ENCODE data around the gene RNF213. TPM values are rescaled to one million over a fixed set of nuclear protein-coding genes. Genes with fewer than 3 reads are reported as not detected.
A peak's percentile ranks its signal among the peaks of the same experiment; 100 is the strongest.

The RNF213 gene
- total and polyA plus RNA-seq, 7 donors = 7.8 to 138 (median 50.4) TPM

- Histone ChIP-seq H3K27me3 (no peaks in the 10 kb centered on the region), H3K4me1 (no peaks in the 10 kb centered on the region), H3K27ac (no peak overlapping the region), H3K36me3 (peaks cover 50 to 93% (median 72%) of the 10 kb centered on the region in 4 donors), H3K9me3 (no peaks in the 10 kb centered on the region), H3K4me3 (no peak overlapping the region)
- TF ChIP-seq POLR2A (IDR thresholded peaks at IDR 0.05) = no peak
- TF ChIP-seq CTCF (IDR thresholded peaks at IDR 0.05) = no peak
- 95 to 96% methylated on average over 22 of the region's 22 CpGs for WGBS, 2 donors
- intact Hi-C loops (cut with DNase I) = no loop called here
- DNase-seq = peak; percentile 54
These were observed 91.7 kb downstream of the RNF213 start for GRCh38 chr17:80352216-80352895.

- no peak for TF ChIP-seq CTCF (IDR thresholded peaks at IDR 0.05)
- no peak for TF ChIP-seq POLR2A (IDR thresholded peaks at IDR 0.05)
- no peak for TF ChIP-seq EP300 (IDR thresholded peaks at IDR 0.05)
- no peak for TF ChIP-seq POLR2AphosphoS5 (IDR thresholded peaks at IDR 0.05)
- WGBS, 2 donors = 95 to 96% methylated on average over 28 of the region's 28 CpGs
These were observed 92.5 kb downstream of the RNF213 start for GRCh38 chr17:80352991-80353665.

GRCh38 chr17:80353718-80354275 is 93.1 kb downstream of the RNF213 start:
- 97% methylated on average over 29 of the region's 29 CpGs for WGBS, 2 donors
- no peaks in the 10 kb centered on the region for H3K27me3 ChIP-seq
- TF ChIP-seq POLR2A (IDR thresholded peaks at IDR 0.05) = no peak
- TF ChIP-seq CTCF (IDR thresholded peaks at IDR 0.05) = no peak
- H3K27ac ChIP-seq = no peak overlapping the region
- H3K4me3 ChIP-seq = no peak overlapping the region
- peak; percentile 48 for DNase-seq
- intact Hi-C loops (cut with DNase I) = no loop called here
- no peaks in the 10 kb centered on the region for H3K4me1 ChIP-seq
- H3K9me3 ChIP-seq = no peaks in the 10 kb centered on the region
- peaks cover 38 to 93% (median 71%) of the 10 kb centered on the region in 4 donors for H3K36me3 ChIP-seq

More at GRCh38 chr17:80352991-80353665, 92.5 kb downstream of the RNF213 start:
- Histone ChIP-seq H3K9me3 (no peaks in the 10 kb centered on the region), H3K4me3 (no peak overlapping the region), H3K4me1 (no peaks in the 10 kb centered on the region), H3K36me3 (peaks cover 44 to 93% (median 71%) of the 10 kb centered on the region in 4 donors), H3K27me3 (no peaks in the 10 kb centered on the region), H3K27ac (no peak overlapping the region)
- intact Hi-C loops (cut with DNase I) = no loop called here
- DNase-seq = peak; percentile 57

- Histone ChIP-seq H3K4me3 (no peak overlapping the region), H3K4me1 (no peaks in the 10 kb centered on the region), H3K36me3 (peaks cover 34 to 93% (median 68%) of the 10 kb centered on the region in 4 donors), H3K27me3 (no peaks in the 10 kb centered on the region), H3K9me3 (no peaks in the 10 kb centered on the region), H3K27ac (no peak overlapping the region)
- 94 to 95% methylated on average over 9 of the region's 9 CpGs for WGBS, 2 donors
- TF ChIP-seq POLR2A (IDR thresholded peaks at IDR 0.05) (no peak), CTCF (IDR thresholded peaks at IDR 0.05) (no peak), EP300 (IDR thresholded peaks at IDR 0.05) (no peak), POLR2AphosphoS5 (IDR thresholded peaks at IDR 0.05) (no peak)
- intact Hi-C loops (cut with DNase I) = no loop called here
- DNase-seq = peak; percentile 55
These were observed 93.7 kb downstream of the RNF213 start for GRCh38 chr17:80354336-80354735.
